Sciatic nerve (tissue), 2 donors: ENCODE data around the gene CINP. TPM values are rescaled to one million over a fixed set of nuclear protein-coding genes. Genes with fewer than 3 reads are reported as not detected.

ENCODE experiments used
- ATAC-seq: fragments of 200-7000 bp; cut with Tn5 transposase; one replicate; pipeline ENCODE4 v1.9.1; 2020; ENCODE audit warnings: mild to moderate bottlenecking, moderate library complexity
- DNase-seq: peaks from one replicate; pipeline ENCODE4 v3.0.0-alpha.2; 2020; ENCODE audit warnings: low spot score
- intact Hi-C: fragments of 100-400 bp; cut with DNase I; formaldehyde crosslinking; loops from one replicate; pipeline ENCODE4 v1.14.2; 2022
- total RNA-seq: library from RNA; stranded (reverse); fragmentation: NEBNext Ultra II Directional; extraction: Animal tissue kit (Norgen Biotek cat#: 25700); gene quantifications from one replicate; pipeline ENCODE4 v1.2.1, GENCODE V29; 2021
- donor health status: DM: no; HTN: no; CAD: no.
- donor health status: DM: no; HTN: no; CAD: no.

CINP gene
- 28.1 TPM for total RNA-seq

- DNase-seq (peak; percentile 99), ATAC-seq (peak; percentile 100)
- intact Hi-C loops = loop anchor here (1.0 kb wide), 1 partner anchor 15 kb away; no protein-coding TSS in a partner anchor
These were observed at the start of gene CINP, which contains the start of gene TECPR2 for GRCh38 chr14:102362545-102363181. Gene CINP (minus strand): TSS chr14:102362890. CDS start chr14:102362851, 39 bp downstream. Gene TECPR2 (plus strand): TSS chr14:102362941. CDS start chr14:102376722, 13,781 bp downstream.

GRCh38 chr14:102408724-102409123 is 46.0 kb upstream of the CINP start:
- ATAC-seq (no peak), DNase-seq (no peak)
- intact Hi-C loops = no loop called here

- no peak for DNase-seq
- intact Hi-C loops = no loop called here
- ATAC-seq = no peak
These were observed 44.6 kb upstream of the CINP start for GRCh38 chr14:102407258-102407657.

- ATAC-seq (no peak), DNase-seq (no peak)
- intact Hi-C loops = no loop called here
These were observed 40.3 kb upstream of the CINP start for GRCh38 chr14:102403028-102403427.

- no peak for DNase-seq
- intact Hi-C loops = no loop called here
- no peak for ATAC-seq
These were observed 33.8 kb upstream of the CINP start for GRCh38 chr14:102396521-102396920.

- ATAC-seq (no peak), DNase-seq (no peak)
- intact Hi-C loops = no loop called here
These were observed 32.2 kb upstream of the CINP start for GRCh38 chr14:102394717-102395375.

GRCh38 chr14:102392506-102392905 is 29.8 kb upstream of the CINP start:
- intact Hi-C loops = no loop called here
- DNase-seq (no peak), ATAC-seq (no peak)

- intact Hi-C loops = no loop called here
- ATAC-seq (peak; percentile 28), DNase-seq (no peak)
These were observed 27.6 kb upstream of the CINP start for GRCh38 chr14:102390064-102390855.

GRCh38 chr14:102389246-102389645 is 26.6 kb upstream of the CINP start:
- ATAC-seq = no peak
- intact Hi-C loops = no loop called here
- DNase-seq = no peak

GRCh38 chr14:102387086-102387485 is 24.4 kb upstream of the CINP start:
- ATAC-seq (no peak), DNase-seq (no peak)
- intact Hi-C loops = no loop called here

- intact Hi-C loops = no loop called here
- ATAC-seq (no peak), DNase-seq (no peak)
These were observed 16.1 kb upstream of the CINP start for GRCh38 chr14:102378830-102379229.

GRCh38 chr14:102377696-102378095 is 15.0 kb upstream of the CINP start:
- intact Hi-C loops = no loop called here
- ATAC-seq (no peak), DNase-seq (no peak)

GRCh38 chr14:102375119-102375518 is 12.4 kb upstream of the CINP start:
- DNase-seq = no peak
- intact Hi-C loops = no loop called here
- ATAC-seq = no peak

- DNase-seq = no peak
- intact Hi-C loops = no loop called here
- ATAC-seq = no peak
These were observed 11.6 kb upstream of the CINP start for GRCh38 chr14:102374264-102374663.

GRCh38 chr14:102373110-102373509 is 10.4 kb upstream of the CINP start:
- intact Hi-C loops = no loop called here
- ATAC-seq = no peak
- DNase-seq = no peak

GRCh38 chr14:102371361-102371760 is 8.7 kb upstream of the CINP start:
- intact Hi-C loops = no loop called here
- ATAC-seq (no peak), DNase-seq (no peak)

GRCh38 chr14:102370305-102370809 is 7.7 kb upstream of the CINP start:
- DNase-seq (no peak), ATAC-seq (no peak)
- intact Hi-C loops = no loop called here

- DNase-seq = peak; percentile 71
- intact Hi-C loops = loop anchor here (1.0 kb wide), 1 partner anchor 16 kb away; no protein-coding TSS in a partner anchor
- ATAC-seq = peak; percentile 9
These were observed 673 bp upstream of the CINP start for GRCh38 chr14:102363182-102363943.

- no peak for DNase-seq
- no peak for ATAC-seq
- intact Hi-C loops = no loop called here
These were observed 606 bp downstream of the CINP start for GRCh38 chr14:102362084-102362483.
